Measurements from ENCODE around the gene MAP2K2.

MAP2K2 gene

GRCh38 chr19:4068047-4068966 is 55.6 kb downstream of the MAP2K2 start:
- no peak for DNase-seq (ENCODE audit: extremely low read depth, low read depth)
- TF ChIP-seq CTCF (IDR thresholded peaks at IDR 0.05; ENCODE audit: low read depth, low read length), result no peak

DNA sequence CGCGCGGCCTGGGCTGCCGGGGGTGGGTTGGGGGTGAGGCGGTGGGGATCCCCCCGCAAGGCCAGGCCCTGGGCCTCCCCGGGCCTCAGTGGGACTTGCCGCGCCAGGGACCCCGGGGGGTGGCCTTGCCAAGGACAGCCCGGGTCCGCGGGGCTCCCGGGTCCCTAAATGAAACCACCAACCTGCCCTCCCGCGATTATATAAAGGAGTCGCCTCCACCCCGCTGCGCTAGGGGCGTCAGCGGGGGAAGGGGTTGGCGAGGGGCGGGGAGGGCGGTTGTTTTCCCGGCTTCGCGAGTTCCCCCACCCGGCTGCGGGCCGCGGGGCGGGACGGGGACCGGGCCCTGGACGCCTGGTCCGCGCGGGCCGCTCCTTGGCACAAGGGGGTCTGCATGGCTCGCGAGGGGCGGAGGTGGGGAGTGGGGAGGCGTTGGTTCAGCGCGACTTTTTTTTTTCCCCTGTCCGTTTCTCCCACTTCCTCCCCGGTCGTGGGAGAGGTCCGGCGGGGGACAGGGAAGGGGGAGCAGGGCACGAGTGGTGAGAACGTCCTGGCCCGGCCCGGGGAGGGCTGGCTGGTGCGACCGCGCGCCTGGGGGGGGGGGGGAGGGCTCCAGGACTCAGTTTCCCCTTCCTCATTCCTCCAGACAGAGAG is 56.4 kb downstream of the MAP2K2 start:
- DNase-seq (ENCODE audit: extremely low read depth, low read depth), result no peak
- no peak for TF ChIP-seq CTCF (IDR thresholded peaks at IDR 0.05; ENCODE audit: low read depth, low read length)

- peak; percentile 36 for DNase-seq (ENCODE audit: extremely low read depth, low read depth)
- TF ChIP-seq CTCF (IDR thresholded peaks at IDR 0.05; ENCODE audit: low read depth, low read length), result no peak
These were observed 57.1 kb downstream of the MAP2K2 start, which contains the start of gene ZBTB7A for GRCh38 chr19:4066682-4067395. Gene ZBTB7A, minus strand, starts transcription at chr19:4066899. Its CDS starts 11,667 bp downstream, at chr19:4055232.

DNA sequence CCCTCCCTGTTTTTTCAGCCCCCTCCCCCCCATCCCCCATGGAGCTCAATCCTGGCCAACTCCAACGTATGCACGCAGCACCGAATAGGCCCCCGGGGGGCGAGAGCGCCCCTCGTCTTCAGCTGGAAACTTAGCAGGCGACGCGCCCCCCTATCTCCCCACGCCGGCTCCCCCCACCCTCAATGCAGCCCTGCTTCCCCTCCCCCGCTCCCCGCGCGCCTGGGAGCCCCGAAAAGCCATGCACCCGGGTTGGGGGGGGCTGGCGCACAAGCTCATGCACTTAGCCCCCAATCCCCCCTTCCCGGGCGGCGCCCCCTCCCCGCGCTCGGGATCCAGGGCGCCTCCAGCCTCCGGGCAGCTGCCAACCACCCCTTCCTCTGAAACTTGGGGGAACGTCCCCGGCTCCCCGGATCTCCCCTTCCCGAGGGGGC is 57.7 kb downstream of the MAP2K2 start:
- no peak for TF ChIP-seq CTCF (IDR thresholded peaks at IDR 0.05; ENCODE audit: low read depth, low read length)
- DNase-seq (ENCODE audit: extremely low read depth, low read depth), result no peak

DNA sequence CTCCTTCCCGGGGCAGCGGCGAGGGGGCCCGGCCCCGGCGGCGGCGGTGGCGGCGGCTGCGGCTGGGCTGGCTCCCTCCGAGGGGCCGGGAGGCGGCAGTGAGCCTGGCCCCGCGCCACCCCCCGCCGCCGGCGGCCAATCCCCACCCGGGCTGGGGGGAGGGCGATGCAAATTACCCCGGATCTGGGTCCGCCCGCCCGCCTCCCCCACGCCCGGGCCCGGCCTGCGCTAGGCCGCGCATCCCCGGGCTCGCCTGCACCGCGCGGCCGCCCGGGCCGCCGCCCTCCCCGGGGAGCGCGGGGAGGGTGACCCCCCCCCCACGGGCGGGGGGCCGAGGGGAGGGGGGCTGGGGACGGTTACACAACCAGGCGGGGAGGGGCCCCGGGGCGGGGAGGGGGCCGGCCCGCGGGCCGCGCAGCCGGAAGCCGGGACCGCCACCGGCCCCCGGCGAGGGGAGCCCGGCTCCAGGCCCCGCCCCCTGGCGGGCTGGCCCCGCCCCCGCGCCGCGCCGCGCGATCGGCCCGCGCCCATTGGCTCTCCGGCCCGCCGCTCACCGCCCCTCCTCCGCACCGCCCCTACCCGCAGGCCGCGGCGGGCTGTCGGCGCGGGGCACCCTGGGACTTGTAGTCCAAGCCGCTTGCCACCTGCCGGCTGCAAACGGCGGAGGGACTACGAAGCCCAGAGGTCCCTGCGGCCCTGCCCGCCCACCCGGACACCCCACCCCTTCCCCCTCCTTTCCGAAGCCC is 58.3 kb downstream of the MAP2K2 start:
- peak; percentile 98 for DNase-seq (ENCODE audit: extremely low read depth, low read depth)
- TF ChIP-seq CTCF (IDR thresholded peaks at IDR 0.05; ENCODE audit: low read depth, low read length), result no peak

- TF ChIP-seq CTCF (IDR thresholded peaks at IDR 0.05; ENCODE audit: low read depth, low read length), result no peak
- no peak for DNase-seq (ENCODE audit: extremely low read depth, low read depth)
These were observed 59.2 kb downstream of the MAP2K2 start for GRCh38 chr19:4064496-4065260.
